ENCODE results near the gene TMEM144.

The TMEM144 gene

GRCh38 chr4:158290912-158291311 lies 80.6 kb downstream of the TMEM144 start:
- TF ChIP-seq CTCF (IDR thresholded peaks at IDR 0.05; ENCODE audit: low read depth, low read length) = no peak
- DNase-seq (ENCODE audit: extremely low read depth, low read depth) = no peak

- DNase-seq (ENCODE audit: extremely low read depth, low read depth) = no peak
- no peak for TF ChIP-seq CTCF (IDR thresholded peaks at IDR 0.05; ENCODE audit: low read depth, low read length)
Measured at GRCh38 chr4:158291334-158292055, 81.2 kb downstream of the TMEM144 start.

GRCh38 chr4:158292156-158292555 lies 81.9 kb downstream of the TMEM144 start:
- no peak for TF ChIP-seq CTCF (IDR thresholded peaks at IDR 0.05; ENCODE audit: low read depth, low read length)
- DNase-seq (ENCODE audit: extremely low read depth, low read depth) = no peak

- TF ChIP-seq CTCF (IDR thresholded peaks at IDR 0.05; ENCODE audit: low read depth, low read length) = no peak
- no peak for DNase-seq (ENCODE audit: extremely low read depth, low read depth)
Measured at GRCh38 chr4:158295053-158295452, 84.8 kb downstream of the TMEM144 start.

GRCh38 chr4:158297866-158298265 lies 87.6 kb downstream of the TMEM144 start:
- DNase-seq (ENCODE audit: extremely low read depth, low read depth) = no peak
- TF ChIP-seq CTCF (IDR thresholded peaks at IDR 0.05; ENCODE audit: low read depth, low read length) = no peak

- DNase-seq (ENCODE audit: extremely low read depth, low read depth) = no peak
- TF ChIP-seq CTCF (IDR thresholded peaks at IDR 0.05; ENCODE audit: low read depth, low read length) = no peak
Measured at GRCh38 chr4:158299459-158300007, 89.2 kb downstream of the TMEM144 start.

GRCh38 chr4:158300012-158300411 lies 89.7 kb downstream of the TMEM144 start:
- DNase-seq (ENCODE audit: extremely low read depth, low read depth) = no peak
- TF ChIP-seq CTCF (IDR thresholded peaks at IDR 0.05; ENCODE audit: low read depth, low read length) = no peak
